Subcutaneous adipose tissue (tissue), 4 donors: ENCODE measurements around the gene GABPA. TPM values are rescaled to one million over a fixed set of nuclear protein-coding genes. Genes with fewer than 3 reads are reported as not detected.

Source experiments
- CTCF ChIP-seq: fragments of 450-650 bp; IDR thresholded peaks from one replicate; pipeline ENCODE4 v1.5.1; 2016; ENCODE audit warnings: low read depth, mild to moderate bottlenecking, control low read depth, antibody characterized with exemption, moderate library complexity
- total RNA-seq, 4 donors: library from RNA; depleted of rRNA; stranded (reverse); fragments of >200 nt; gene quantifications; one replicate each; pipeline ENCODE4 v1.1.0, GENCODE V29; 2016

GABPA gene
- total RNA-seq, 4 donors from 2014 or later = 25.8 to 39.9 (median 27.5) TPM

GRCh38 chr21:25708467-25709065, 26.2 kb upstream of the GABPA start:
- no peak for TF ChIP-seq CTCF

GRCh38 chr21:25709684-25710265, 25.0 kb upstream of the GABPA start:
- no peak for TF ChIP-seq CTCF

- no peak for TF ChIP-seq CTCF
These were observed 24.2 kb upstream of the GABPA start for GRCh38 chr21:25710550-25710949.

- TF ChIP-seq CTCF = no peak
These were observed 17.2 kb upstream of the GABPA start for GRCh38 chr21:25717491-25718147.

GRCh38 chr21:25721987-25722386, 12.8 kb upstream of the GABPA start:
- TF ChIP-seq CTCF = no peak

- no peak for TF ChIP-seq CTCF
These were observed 12.1 kb upstream of the GABPA start for GRCh38 chr21:25722631-25723030.

- TF ChIP-seq CTCF = no peak
These were observed 2.5 kb upstream of the GABPA start for GRCh38 chr21:25732091-25732760.
